Urothelium cell line (cell line): ENCODE data around the gene SURF2.
"Not testable (repeated sequence)": the region's sequence is repeated elsewhere in the genome, so short reads cannot be mapped to it uniquely, and the experiment has no call there.

Experiments
- DNase-seq: peaks from one replicate; pipeline ENCODE4 v3.0.0; 2011; ENCODE audit warnings: low spot score, mixed read lengths
- FAIRE-seq: peaks from 2 replicates; lab custom pipeline; 2011; peaks lifted over from hg19 to GRCh38; lab: Jason Lieb, UNC

SURF2 gene

GRCh38 chr9:133375116-133375723 is 18.9 kb downstream of the SURF2 start:
- no peak for FAIRE-seq

GRCh38 chr9:133375724-133376654 is 19.6 kb downstream of the SURF2 start, which contains the start of the genes STKLD1 and SURF4:
TSS of gene STKLD1 (plus strand) at chr9:133376366. CDS start at chr9:133376474, 108 bp downstream.
TSS of gene SURF4 (minus strand) at chr9:133376060. CDS start at chr9:133375969, 91 bp downstream.
- FAIRE-seq: no peak
- DNase-seq: peak; percentile 99

More at GRCh38 chr9:133375116-133375723, 18.9 kb downstream of the SURF2 start:
- peak; percentile 44 for DNase-seq

DNA sequence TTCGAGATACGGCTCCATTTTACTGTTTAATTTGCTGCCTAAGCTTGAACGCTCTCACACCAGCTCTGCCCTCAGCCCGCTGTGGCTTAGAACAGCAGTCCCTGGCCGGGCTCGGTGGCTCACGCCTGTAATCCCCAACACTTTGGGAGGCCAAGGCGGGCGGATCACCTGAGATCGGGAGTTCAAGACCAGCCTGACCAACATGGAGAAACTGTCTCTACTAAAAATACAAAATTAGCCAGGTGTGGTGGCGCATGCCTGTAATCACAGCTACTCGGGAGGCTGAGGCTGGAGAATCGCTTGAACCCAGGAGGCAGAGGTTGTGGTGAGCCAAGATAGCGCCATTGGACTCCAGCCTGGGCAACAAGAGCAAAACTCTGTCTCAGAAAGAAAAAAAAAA is 20.9 kb downstream of the SURF2 start:
- not testable (repeated sequence) for FAIRE-seq, DNase-seq

GRCh38 chr9:133377721-133378216 is 21.4 kb downstream of the SURF2 start:
- FAIRE-seq: no peak
- no peak for DNase-seq

DNA sequence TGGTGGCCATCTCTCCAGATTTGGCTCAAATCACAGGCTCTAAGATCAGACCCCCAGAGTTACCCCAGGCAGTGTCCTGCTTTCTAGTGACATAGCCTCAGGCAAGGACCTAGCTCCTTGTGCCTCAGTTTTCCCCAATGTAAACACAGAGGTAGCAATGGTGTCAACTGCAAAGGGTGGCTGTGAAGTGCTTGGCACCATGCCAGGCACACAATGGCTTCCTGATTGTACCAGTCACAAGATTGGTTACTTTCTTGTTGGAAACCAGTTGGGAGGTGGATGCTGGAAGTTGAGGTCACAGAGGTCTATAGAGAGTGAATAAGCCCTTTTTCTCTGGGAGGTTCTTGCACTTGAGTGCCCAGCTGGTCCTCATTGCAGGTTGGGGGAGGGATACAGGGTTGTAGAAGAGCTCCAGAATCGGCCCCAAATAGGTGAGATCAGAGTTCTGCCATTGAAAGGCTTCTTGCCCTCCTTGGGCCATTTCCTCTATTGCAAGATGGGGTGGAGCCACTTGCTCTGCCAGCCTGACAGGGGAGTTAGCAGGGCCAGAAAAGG is 22.1 kb downstream of the SURF2 start:
- no peak for DNase-seq
- FAIRE-seq: no peak

DNA sequence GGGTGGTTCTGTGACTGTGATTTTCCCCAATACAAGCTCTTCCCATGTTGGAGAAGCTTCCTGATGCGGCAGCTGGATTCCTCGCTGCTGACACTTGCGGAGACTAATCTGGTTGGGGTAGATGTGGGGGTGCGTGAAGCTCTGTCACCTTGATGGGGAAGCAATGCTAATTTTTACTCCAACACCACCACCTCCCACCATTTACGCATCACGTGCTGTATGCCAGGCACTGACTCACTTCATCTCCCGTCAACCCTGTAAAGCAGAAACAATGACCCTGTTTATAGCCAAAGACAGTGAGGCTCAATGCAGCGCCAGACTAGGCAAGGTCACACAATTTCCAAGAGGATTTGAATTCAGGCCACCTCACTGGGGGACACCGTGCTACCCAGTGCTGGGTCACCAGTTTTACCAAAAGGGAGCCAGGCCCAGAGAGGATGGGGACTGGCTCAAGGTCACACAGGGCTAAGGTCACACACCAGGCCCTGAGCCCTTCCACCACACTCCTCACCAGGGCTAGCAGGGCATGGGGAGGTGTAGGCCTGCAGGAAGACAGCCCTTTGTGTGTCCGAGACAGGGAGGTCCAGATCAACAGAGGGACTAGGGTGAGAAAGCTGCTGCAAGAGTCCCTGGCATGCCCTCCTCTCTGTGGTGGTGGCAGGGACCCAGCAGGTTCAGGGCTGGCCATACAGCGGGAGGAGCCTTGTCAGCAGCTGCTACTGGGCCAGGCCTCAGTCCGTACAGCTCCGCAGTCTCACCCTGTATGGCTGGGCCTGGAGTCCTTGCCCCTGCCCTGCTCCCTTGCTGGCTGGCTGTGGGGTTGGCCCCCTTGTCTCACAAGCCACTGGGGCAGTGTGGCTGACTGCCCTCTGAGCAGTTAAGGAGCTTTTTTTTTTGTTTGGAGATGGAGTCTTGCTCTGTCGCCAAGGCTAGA is 23.1 kb downstream of the SURF2 start:
- no peak for DNase-seq
- no peak for FAIRE-seq

GRCh38 chr9:133380734-133381133 is 24.4 kb downstream of the SURF2 start:
- FAIRE-seq (no peak), DNase-seq (no peak)

DNA sequence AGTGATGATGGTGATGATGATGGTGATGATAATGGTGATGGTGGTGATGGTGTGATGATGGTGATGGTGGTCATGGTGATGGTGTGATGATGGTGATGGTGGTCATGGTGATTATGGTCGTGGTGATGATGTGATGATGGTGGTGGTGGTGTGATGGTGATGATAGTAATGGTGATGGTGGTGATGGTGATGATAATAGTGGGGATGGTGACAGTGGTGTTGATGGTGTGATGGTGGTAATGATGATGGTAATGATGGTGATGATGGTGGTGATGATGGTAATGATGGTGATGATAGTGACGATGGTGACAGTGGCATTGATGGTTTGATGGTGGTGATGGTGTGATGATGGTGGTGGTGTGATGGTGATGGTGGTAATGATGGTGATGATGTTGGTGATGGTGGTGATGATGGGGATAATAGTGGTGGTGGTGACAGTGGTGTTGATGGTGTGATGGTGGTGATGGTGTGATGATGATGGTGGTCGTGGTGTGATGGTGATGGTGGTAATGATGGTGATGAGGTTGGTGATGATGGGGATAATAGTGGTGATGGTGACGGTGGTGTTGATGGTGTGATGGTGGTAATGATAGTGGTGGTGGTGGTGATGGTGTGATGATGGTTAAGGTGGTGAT is 26.3 kb downstream of the SURF2 start:
- FAIRE-seq: no peak
- no peak for DNase-seq

- no peak for FAIRE-seq
- DNase-seq: no peak
These were observed 27.1 kb downstream of the SURF2 start for GRCh38 chr9:133383438-133383837.

DNA sequence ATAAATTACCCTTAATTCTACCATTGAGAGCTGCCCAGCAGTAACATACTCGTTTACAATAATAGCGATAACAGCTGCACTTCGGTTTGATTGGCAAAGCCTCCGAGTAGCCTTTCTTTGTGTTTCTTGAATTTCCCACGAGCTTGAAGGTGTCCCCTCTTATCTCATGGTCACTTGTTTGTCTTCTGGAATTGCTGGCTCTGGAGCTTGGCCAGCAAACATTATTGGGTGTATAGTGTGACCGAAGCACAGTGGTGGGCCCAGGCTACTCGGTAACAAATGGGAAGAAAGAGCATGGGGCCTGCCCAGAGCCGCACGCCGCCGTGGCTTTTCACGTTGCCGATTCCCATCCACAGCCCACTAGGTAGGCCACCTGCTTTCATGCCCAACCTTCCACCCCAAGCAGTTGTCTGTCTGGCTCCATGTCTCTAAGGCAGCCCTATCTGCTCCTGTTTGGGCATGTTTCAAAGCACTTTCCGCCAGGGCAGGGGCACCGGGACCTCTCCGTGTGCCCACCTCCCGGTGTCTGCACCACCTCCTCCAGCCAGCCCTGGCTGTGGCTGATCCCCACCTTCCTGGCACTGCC is 28.5 kb downstream of the SURF2 start:
- no peak for DNase-seq
- FAIRE-seq: no peak

GRCh38 chr9:133385452-133385851 is 29.1 kb downstream of the SURF2 start:
- DNase-seq (no peak), FAIRE-seq (no peak)

DNA sequence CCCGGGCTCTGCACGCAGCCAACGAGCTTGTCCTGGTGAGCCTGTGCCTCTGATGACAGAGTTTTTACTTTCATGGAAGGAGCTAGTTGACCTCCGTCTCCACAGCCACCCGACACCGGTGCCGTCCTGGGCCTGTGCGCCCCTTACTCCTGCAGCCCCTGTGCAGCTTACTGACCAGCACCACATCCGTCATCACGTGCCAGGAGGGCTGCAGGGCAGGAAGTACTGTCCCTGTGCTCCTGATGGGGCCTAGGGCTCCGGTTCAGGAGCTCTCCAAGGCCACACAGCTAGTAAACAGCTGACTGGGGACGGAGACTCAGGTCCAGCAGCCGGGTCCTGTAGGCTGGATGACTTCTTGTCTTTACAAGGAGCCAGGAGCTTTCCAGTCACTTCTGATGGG is 30.0 kb downstream of the SURF2 start:
- FAIRE-seq (no peak), DNase-seq (no peak)

GRCh38 chr9:133387680-133388079 is 31.3 kb downstream of the SURF2 start:
- FAIRE-seq (no peak), DNase-seq (no peak)

- FAIRE-seq (no peak), DNase-seq (no peak)
These were observed 32.7 kb downstream of the SURF2 start for GRCh38 chr9:133389025-133389557.

- FAIRE-seq (no peak), DNase-seq (no peak)
These were observed 33.2 kb downstream of the SURF2 start for GRCh38 chr9:133389562-133389961.

DNA sequence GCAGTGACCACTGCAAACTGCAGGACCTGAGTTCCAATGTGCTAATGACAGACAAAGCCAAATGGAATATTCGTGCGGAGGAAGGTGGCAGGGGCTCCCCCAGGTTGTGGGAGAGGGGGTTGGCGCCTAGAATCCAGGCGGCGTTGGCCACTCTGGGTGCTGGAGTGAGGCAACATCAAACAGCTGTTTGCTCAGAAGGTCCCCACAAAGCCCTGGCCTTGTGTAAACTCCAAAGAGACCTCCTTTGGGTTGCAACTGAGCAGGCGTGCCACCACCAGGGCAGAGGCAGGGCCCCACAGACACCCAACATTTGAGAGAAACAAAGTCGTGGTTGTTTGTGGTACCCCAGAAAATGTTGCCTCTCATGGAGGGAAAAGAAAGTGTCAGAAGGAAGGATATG is 34.4 kb downstream of the SURF2 start:
- DNase-seq (no peak), FAIRE-seq (no peak)

- FAIRE-seq, DNase-seq: not testable (repeated sequence)
These were observed 35.1 kb downstream of the SURF2 start for GRCh38 chr9:133391449-133391848.

DNA sequence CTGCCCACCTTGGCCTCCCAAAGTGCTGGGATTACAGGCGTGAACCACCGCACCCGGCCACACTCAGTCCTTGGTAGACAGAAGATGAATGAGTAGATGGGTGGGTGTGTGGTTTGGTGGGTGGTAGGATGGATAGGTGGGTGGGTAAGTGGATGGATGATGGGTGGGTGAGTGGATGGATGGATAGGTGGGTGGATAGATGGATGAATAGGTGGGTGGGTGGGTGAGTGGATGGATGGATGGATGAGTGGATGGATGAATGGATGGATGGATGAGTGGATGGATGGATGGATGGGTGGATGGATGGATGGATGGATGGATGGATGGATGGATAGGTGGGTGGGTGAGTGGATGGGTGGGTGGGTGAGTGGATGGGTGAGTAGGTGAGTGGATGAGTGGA is 36.0 kb downstream of the SURF2 start:
- FAIRE-seq, DNase-seq: not testable (repeated sequence)

- FAIRE-seq (no peak), DNase-seq (no peak)
These were observed 37.0 kb downstream of the SURF2 start for GRCh38 chr9:133393399-133393798.
